Spleen (tissue), 13 donors: Measurements from ENCODE around the gene HDGFL3. TPM values are rescaled to one million over a fixed set of nuclear protein-coding genes. Genes with fewer than 3 reads are reported as not detected.
A peak's percentile ranks its signal among the peaks of the same experiment; 100 is the strongest.

Experiments used
- DNase-seq: peaks from one replicate; pipeline ENCODE4 v3.0.0-alpha.2; 2020
- H3K27ac ChIP-seq, 8 donors: fragments of 200-600 bp; sonication (generic) in 7 of 8; 1 replicate in 4 of 8; 2 replicates in 4 of 8; pipeline versions ENCODE4 v1.5.0 to v1.8.0; 2016 to 2021; ENCODE audit warnings: inconsistent platforms in 4 of 8, mild to moderate bottlenecking in 4 of 8, moderate library complexity in 1 of 8
- H3K27me3 ChIP-seq, 7 donors: fragments of 200-600 bp; sonication (generic) in 6 of 7; replicated peaks in 1 of 7; 1 replicate in 4 of 7; 2 replicates in 3 of 7; pipeline versions ENCODE4 v1.5.0 to v1.8.0; 2016 to 2021; ENCODE audit warnings: inconsistent platforms in 3 of 7, mild to moderate bottlenecking in 1 of 7
- H3K36me3 ChIP-seq, 6 donors: fragments of 200-600 bp; sonication (generic) in 5 of 6; 1 replicate in 4 of 6; 2 replicates in 2 of 6; pipeline versions ENCODE4 v1.5.0 to v1.8.0; 2016 to 2021; ENCODE audit warnings: inconsistent platforms in 2 of 6
- H3K4me1 ChIP-seq, 6 donors: fragments of 200-600 bp; sonication (generic) in 5 of 6; 1 replicate in 3 of 6; 2 replicates in 3 of 6; pipeline versions ENCODE4 v1.5.0 to v1.8.0; 2016 to 2021; ENCODE audit warnings: inconsistent platforms in 3 of 6
- H3K4me3 ChIP-seq, 8 donors: fragments of 200-600 bp; sonication (generic) in 7 of 8; 1 replicate in 4 of 8; 2 replicates in 4 of 8; pipeline versions ENCODE4 v1.5.0 to v1.8.0; 2016 to 2021; ENCODE audit warnings: inconsistent platforms in 4 of 8, mild to moderate bottlenecking in 4 of 8, moderate library complexity in 2 of 8
- H3K9me3 ChIP-seq, 8 donors: fragments of 200-600 bp; sonication (generic) in 7 of 8; 1 replicate in 4 of 8; 2 replicates in 4 of 8; pipeline versions ENCODE4 v1.5.0 to v1.8.0; 2016 to 2021; ENCODE audit warnings: inconsistent platforms in 4 of 8
- POLR2A ChIP-seq, 3 donors: fragments of 450-650 bp; IDR thresholded peaks; one replicate each; pipeline ENCODE4 v1.5.1; 2017; ENCODE audit warnings: antibody characterized with exemption in 3 of 3, mild to moderate bottlenecking in 1 of 3
- POLR2AphosphoS5 ChIP-seq, 3 donors: sonication (generic); formaldehyde crosslinking; IDR thresholded peaks; one replicate each; pipeline ENCODE4 v1.5.1; 2017; ENCODE audit warnings: antibody characterized with exemption in 3 of 3
- WGBS, 5 donors: extraction: QIAGEN DNeasy Blood & Tissue Kit in 3 of 5; methylation state at CpG; one replicate each; pipeline versions ENCODE4 v1.1.5 to v1.1.7; 2013 to 2018; 5-methylcytosine and 5-hydroxymethylcytosine counted together
- intact Hi-C: fragments of 100-400 bp; cut with DNase I; formaldehyde crosslinking; loops from one replicate; pipeline ENCODE4 v1.15.0; 2023; ENCODE audit warnings: low total_unique reads
- long read RNA-seq, 2 donors: transcript quantifications; one replicate each; lab custom pipeline, GENCODE V29; 2026
- polyA plus RNA-seq, 3 donors: library from polyadenylated mRNA; stranded (reverse); fragments of 200-250 nt; gene quantifications; one replicate each; pipeline ENCODE4 v1.2.1, GENCODE V29; 2013
- total RNA-seq, 7 donors: library from RNA; depleted of rRNA in 3 of 7; stranded (reverse); fragments of >200 nt in 3 of 7; fragmentation: NEBNext Ultra II Directional in 4 of 7; extraction: Animal tissue kit (Norgen Biotek cat#: 25700) in 4 of 7; gene quantifications; one replicate each; pipeline versions ENCODE4 v1.1.0 to v1.2.1, GENCODE V29; 2016 to 2021
- TF ChIP-seq, protein P1 (sequence below), 11 experiments: fragments of 200-600 bp in 7 of 11; fragments of 450-650 bp in 4 of 11; sonication (generic) in 4 of 11; IDR thresholded peaks in 8 of 11; conservative IDR thresholded peaks in 3 of 11; 1 replicate in 7 of 11; 2 replicates in 4 of 11; pipeline versions ENCODE4 v1.4.0 to v1.8.0; 2016 to 2021; ENCODE audit warnings: antibody characterized with exemption in 11 of 11, inconsistent platforms in 4 of 11, mild to moderate bottlenecking in 1 of 11
- donor health status: healthy with polysubstance abuse.
- donor health status: DM: no; HTN: no; CAD: no; lungs with moderate emphysema.
- donor health status: DM: no; HTN: no; CAD: no.
- donor health status: Bipolar disorder and iron deficiency.
- donor health status: healthy.
- donor health status: DM: no; HTN: no; CAD: no.
- donor health status: DM: yes; HTN: yes; CAD: no.

Gene HDGFL3
- total RNA-seq = 10 to 100 TPM; 16.8 to 35.1 (median 22.8) TPM
- polyA plus RNA-seq = 1 to 10 TPM; 4.6 to 8.3 (median 5.0) TPM
- long read RNA-seq, donor 1, full-length matches to known transcripts = 15 of 20 reads
- long read RNA-seq, donor 1, partial matches to known transcripts = 5 of 20 reads
- long read RNA-seq, donor 1, other reads (novel, unspliced or antisense) = 0 of 20 reads
- long read RNA-seq, donor 2, full-length matches to known transcripts = 11 of 19 reads
- long read RNA-seq, donor 2, partial matches to known transcripts = 8 of 19 reads
- long read RNA-seq, donor 2, other reads (novel, unspliced or antisense) = 0 of 19 reads

DNA sequence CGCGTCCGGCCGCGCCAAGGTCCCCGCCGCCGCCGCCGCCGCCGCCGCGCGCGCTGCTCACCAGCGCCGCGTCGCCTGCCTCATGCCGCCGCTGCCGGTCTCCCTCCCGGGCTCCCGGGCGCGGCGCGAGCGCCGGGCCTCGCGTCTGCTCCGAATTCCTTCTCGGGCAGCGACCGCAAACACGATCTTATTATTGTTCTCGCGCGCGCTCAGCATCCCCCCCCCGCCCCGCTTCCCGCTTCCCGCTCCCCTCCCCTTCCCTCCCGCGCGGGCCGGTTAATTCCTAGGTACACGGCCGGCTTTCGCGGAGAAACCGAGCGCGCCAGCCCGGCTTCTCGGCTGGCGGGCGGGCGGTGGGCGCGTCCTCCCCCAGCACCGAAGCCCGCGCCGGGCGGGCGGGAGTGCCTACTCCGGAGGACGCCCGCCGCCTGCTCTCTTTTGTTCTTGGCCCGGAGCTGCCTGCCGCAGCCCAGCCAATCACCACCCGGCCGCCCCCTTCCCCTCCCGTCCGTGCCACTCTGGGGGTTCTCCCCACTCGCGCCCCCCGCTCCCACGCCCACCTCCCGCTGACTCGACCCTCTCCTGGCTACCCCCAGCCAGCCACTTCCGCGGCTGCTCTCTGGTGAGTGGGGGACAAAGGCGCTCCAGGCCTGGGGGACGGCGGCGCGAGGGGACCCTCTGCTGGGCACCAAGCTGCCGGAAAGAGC, at the start of gene HDGFL3:
Gene HDGFL3 (minus strand): TSS at position 164 of the 707 bp plus-strand sequence. CDS start 409 bp downstream, outside the sequence.
- TF ChIP-seq, protein P1, sequence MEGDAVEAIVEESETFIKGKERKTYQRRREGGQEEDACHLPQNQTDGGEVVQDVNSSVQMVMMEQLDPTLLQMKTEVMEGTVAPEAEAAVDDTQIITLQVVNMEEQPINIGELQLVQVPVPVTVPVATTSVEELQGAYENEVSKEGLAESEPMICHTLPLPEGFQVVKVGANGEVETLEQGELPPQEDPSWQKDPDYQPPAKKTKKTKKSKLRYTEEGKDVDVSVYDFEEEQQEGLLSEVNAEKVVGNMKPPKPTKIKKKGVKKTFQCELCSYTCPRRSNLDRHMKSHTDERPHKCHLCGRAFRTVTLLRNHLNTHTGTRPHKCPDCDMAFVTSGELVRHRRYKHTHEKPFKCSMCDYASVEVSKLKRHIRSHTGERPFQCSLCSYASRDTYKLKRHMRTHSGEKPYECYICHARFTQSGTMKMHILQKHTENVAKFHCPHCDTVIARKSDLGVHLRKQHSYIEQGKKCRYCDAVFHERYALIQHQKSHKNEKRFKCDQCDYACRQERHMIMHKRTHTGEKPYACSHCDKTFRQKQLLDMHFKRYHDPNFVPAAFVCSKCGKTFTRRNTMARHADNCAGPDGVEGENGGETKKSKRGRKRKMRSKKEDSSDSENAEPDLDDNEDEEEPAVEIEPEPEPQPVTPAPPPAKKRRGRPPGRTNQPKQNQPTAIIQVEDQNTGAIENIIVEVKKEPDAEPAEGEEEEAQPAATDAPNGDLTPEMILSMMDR (IDR thresholded peaks at IDR 0.05 in 8 of 11, conservative IDR thresholded peaks at IDR 0.05 in 3 of 11) = no peak
- TF ChIP-seq POLR2A (IDR thresholded peaks at IDR 0.05) (peak in 1 of 3 donors; percentile 7), POLR2AphosphoS5 (IDR thresholded peaks at IDR 0.05) (peak in 2 of 3 donors; percentile 45 to 48)
- Histone ChIP-seq H3K9me3 (no peaks in the 10 kb centered on the region), H3K27me3 (peaks cover 0 to 46% (median 23%) of the 10 kb centered on the region in 7 donors), H3K27ac (peak within 1 kb of the TSS; percentile 73 to 94 (median 91)), H3K4me3 (peak within 1 kb of the TSS; percentile 66 to 90 (median 75)), H3K4me1 (peaks cover 0 to 53% (median 21%) of the 10 kb centered on the region in 6 donors), H3K36me3 (no peaks in the 10 kb centered on the region)
- 0 to 5% (median 1%) methylated on average over 29 to 94 of the region's 94 CpGs for WGBS, 5 donors
- intact Hi-C loops = no loop called here
- peak; percentile 78 for DNase-seq

DNA sequence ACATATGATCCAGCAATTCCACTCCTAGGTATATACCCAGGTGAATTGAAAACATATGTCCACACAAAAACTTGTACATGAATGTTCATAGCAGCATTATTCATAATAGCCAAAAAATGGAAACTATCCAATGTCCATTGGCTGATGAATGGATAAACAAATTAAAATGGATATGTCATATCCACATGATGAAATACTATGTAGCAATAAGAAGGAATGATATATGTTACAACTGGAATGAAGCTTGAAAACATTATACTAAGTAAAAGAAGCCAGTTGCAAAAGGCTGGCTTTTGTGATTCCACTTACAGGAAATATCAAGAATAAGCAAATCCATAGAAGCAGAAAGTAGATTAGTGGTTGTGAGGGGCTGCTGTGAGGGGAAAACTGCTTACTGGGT, 43.2 kb upstream of the HDGFL3 start:
- intact Hi-C loops = no loop called here
- Histone ChIP-seq H3K36me3 (no peaks in the 10 kb centered on the region), H3K27ac (no peak overlapping the region), H3K4me3 (no peak overlapping the region), H3K4me1 (peaks cover 0 to 6% (median 0%) of the 10 kb centered on the region in 6 donors), H3K9me3 (no peaks in the 10 kb centered on the region), H3K27me3 (peaks cover 0 to 51% (median 14%) of the 10 kb centered on the region in 7 donors)
- TF ChIP-seq, protein P1 (IDR thresholded peaks at IDR 0.05 in 8 of 11, conservative IDR thresholded peaks at IDR 0.05 in 3 of 11) = no peak
- TF ChIP-seq POLR2AphosphoS5 (IDR thresholded peaks at IDR 0.05) (no peak), POLR2A (IDR thresholded peaks at IDR 0.05) (no peak)
- no peak for DNase-seq

DNA sequence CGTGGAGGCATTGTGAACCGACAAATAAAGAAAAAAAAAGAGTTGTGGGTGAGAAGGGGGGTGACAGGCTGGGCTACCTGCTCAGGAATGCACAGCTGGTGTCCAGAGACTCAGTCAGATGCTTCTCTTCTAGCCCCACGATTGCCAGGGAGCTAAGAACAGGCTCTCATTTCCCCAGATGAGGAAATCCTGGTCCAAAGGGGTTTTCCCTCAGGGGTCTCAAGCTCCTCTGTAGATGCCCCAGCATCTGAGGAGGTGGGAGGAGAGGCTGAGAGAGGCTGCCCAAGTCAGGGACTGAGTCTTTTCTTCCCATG, 41.4 kb upstream of the HDGFL3 start:
- WGBS, 5 donors = 37 to 44% (median 39%) methylated on average over 3 of the region's 3 CpGs

More for the DNA sequence above, 41.4 kb upstream of the HDGFL3 start:
- Histone ChIP-seq H3K4me3 (no peak overlapping the region), H3K27ac (no peak overlapping the region), H3K27me3 (peaks cover 0 to 58% (median 14%) of the 10 kb centered on the region in 7 donors), H3K9me3 (no peaks in the 10 kb centered on the region), H3K36me3 (no peaks in the 10 kb centered on the region), H3K4me1 (peaks cover 0 to 6% (median 0%) of the 10 kb centered on the region in 6 donors)
- DNase-seq = no peak
- intact Hi-C loops = loop anchor here (5.0 kb wide), 1 partner anchor 308 kb away; no protein-coding TSS in a partner anchor
- TF ChIP-seq POLR2AphosphoS5 (IDR thresholded peaks at IDR 0.05) (no peak), POLR2A (IDR thresholded peaks at IDR 0.05) (no peak)
- TF ChIP-seq, protein P1 (IDR thresholded peaks at IDR 0.05 in 8 of 11, conservative IDR thresholded peaks at IDR 0.05 in 3 of 11) = no peak
